Neural progenitor cell (in vitro differentiated cells): Measurements from ENCODE around the gene CISTR. TPM values are rescaled to one million over a fixed set of nuclear protein-coding genes. Genes with fewer than 3 reads are reported as not detected.

Experiments
- DNase-seq: peaks from one replicate; pipeline ENCODE4 v3.0.0-alpha.2; 2016; ENCODE audit warnings: low spot score
- H2AFZ ChIP-seq: fragments of 200-600 bp; sonication (generic); replicated peaks from 2 replicates; pipeline ENCODE4 v1.6.1; 2016; ENCODE audit warnings: antibody characterized with exemption
- H3F3A ChIP-seq: fragments of 200-600 bp; sonication (generic); 2 replicates; pipeline ENCODE4 v1.6.1; 2016; ENCODE audit warnings: antibody characterized with exemption, low read depth
- H3K27ac ChIP-seq: fragments of 200-600 bp; sonication (generic); 2 replicates; pipeline ENCODE4 v1.5.1; 2016; ENCODE audit warnings: mild to moderate bottlenecking
- H3K27me3 ChIP-seq: fragments of 200-600 bp; sonication (generic); 2 replicates; pipeline ENCODE4 v1.6.1; 2016; ENCODE audit warnings: mild to moderate bottlenecking, moderate library complexity
- H3K36me3 ChIP-seq: fragments of 200-600 bp; sonication (generic); 2 replicates; pipeline ENCODE4 v1.5.1; 2016
- H3K4me1 ChIP-seq: fragments of 200-600 bp; sonication (generic); 2 replicates; pipeline ENCODE4 v1.6.1; 2016; ENCODE audit warnings: mixed run types
- H3K4me2 ChIP-seq: fragments of 200-600 bp; sonication (generic); 2 replicates; pipeline ENCODE4 v1.6.1; 2016
- H3K4me3 ChIP-seq: fragments of 200-600 bp; sonication (generic); 2 replicates; pipeline ENCODE4 v1.5.1; 2016
- H3K79me2 ChIP-seq: fragments of 200-600 bp; sonication (generic); 2 replicates; pipeline ENCODE4 v1.6.1; 2016; ENCODE audit warnings: low read depth
- H3K9ac ChIP-seq: fragments of 200-600 bp; sonication (generic); 2 replicates; pipeline ENCODE4 v1.6.1; 2016
- H3K9me3 ChIP-seq: fragments of 200-600 bp; sonication (generic); 2 replicates; pipeline ENCODE4 v1.5.1; 2016; ENCODE audit warnings: low read depth
- H4K20me1 ChIP-seq: fragments of 200-600 bp; sonication (generic); 2 replicates; pipeline ENCODE4 v1.6.1; 2016; ENCODE audit warnings: low read depth
- H3K27ac Mint-ChIP-seq: 3 replicates; pipeline ENCODE4 v1.8.0; 2021; ENCODE audit warnings: mixed read lengths
- H3K27me3 Mint-ChIP-seq: 2 replicates; pipeline ENCODE4 v1.8.0; 2022; ENCODE audit warnings: low read depth, mild to moderate bottlenecking, inconsistent platforms, moderate library complexity, mixed read lengths; ENCODE audit not compliant: insufficient read depth
- H3K36me3 Mint-ChIP-seq: 3 replicates; pipeline ENCODE4 v1.8.0; 2021; ENCODE audit warnings: mixed read lengths
- H3K4me1 Mint-ChIP-seq: 3 replicates; pipeline ENCODE4 v1.8.0; 2021; ENCODE audit warnings: mixed read lengths
- H3K4me3 Mint-ChIP-seq: 3 replicates; pipeline ENCODE4 v1.8.0; 2021; ENCODE audit warnings: mild to moderate bottlenecking, moderate library complexity, mixed read lengths
- H3K9me3 Mint-ChIP-seq: 3 replicates; pipeline ENCODE4 v1.8.0; 2020; ENCODE audit warnings: mixed read lengths
- EZH2 ChIP-seq: fragments of 200-600 bp; sonication (generic); IDR thresholded peaks from 2 replicates; pipeline ENCODE4 v1.6.1; 2017; ENCODE audit warnings: antibody characterized with exemption, mild to moderate bottlenecking, moderate library complexity
- EZH2phosphoT487 ChIP-seq: fragments of 200-600 bp; sonication (generic); IDR thresholded peaks from 2 replicates; pipeline ENCODE4 v1.6.1; 2017; ENCODE audit warnings: antibody characterized with exemption
- total RNA-seq: library from RNA; depleted of rRNA; stranded (reverse); fragments of >200 nt; gene quantifications from 2 replicates; pipeline ENCODE4 v1.2.3, GENCODE V29; 2015; ENCODE audit warnings: low replicate concordance
- TF ChIP-seq, protein P1 (sequence below): fragments of 200-600 bp; sonication (generic); IDR thresholded peaks from 2 replicates; pipeline ENCODE4 v1.5.1; 2017; ENCODE audit warnings: antibody characterized with exemption, mild to moderate bottlenecking

The CISTR gene
- total RNA-seq, 1 donor from 2014 or later: not detected

DNA sequence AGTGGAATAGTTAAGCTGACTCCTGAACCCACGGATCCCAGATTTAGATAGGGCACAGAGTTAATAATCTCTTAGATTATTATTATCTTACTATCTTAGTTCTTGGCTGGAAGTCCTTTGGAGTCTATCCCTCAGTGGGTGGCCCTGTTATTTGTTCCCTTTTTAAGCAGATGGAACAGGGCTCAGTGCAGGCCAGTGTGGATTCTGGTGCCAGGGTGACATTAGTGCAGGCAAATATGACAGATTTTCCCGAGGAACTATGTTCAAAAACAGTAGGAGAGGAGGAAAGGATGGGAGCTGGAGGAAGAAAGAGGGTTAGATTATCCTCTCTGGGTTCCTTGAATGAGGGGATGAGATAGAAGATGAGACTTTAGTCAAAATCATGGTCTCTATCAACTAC, 41.4 kb upstream of the CISTR start:
- peaks cover 8% of the 10 kb centered on the region for H3K4me1 ChIP-seq
- no peaks in the 10 kb centered on the region for H3F3A ChIP-seq
- Mint-ChIP-seq H3K9me3 (no peaks in the 10 kb centered on the region), H3K27me3 (peaks cover 9% of the 10 kb centered on the region), H3K36me3 (no peaks in the 10 kb centered on the region), H3K4me3 (no peak overlapping the region), H3K4me1 (no peaks in the 10 kb centered on the region), H3K27ac (no peak overlapping the region)
- H4K20me1 ChIP-seq: no peaks in the 10 kb centered on the region
- no peaks in the 10 kb centered on the region for H3K9me3 ChIP-seq
- H3K27ac ChIP-seq: no peak overlapping the region
- H3K4me3 ChIP-seq: no peak overlapping the region
- H3K4me2 ChIP-seq: no peak overlapping the region
- no peak for TF ChIP-seq EZH2
- TF ChIP-seq EZH2phosphoT487: no peak
- TF ChIP-seq, protein P1, sequence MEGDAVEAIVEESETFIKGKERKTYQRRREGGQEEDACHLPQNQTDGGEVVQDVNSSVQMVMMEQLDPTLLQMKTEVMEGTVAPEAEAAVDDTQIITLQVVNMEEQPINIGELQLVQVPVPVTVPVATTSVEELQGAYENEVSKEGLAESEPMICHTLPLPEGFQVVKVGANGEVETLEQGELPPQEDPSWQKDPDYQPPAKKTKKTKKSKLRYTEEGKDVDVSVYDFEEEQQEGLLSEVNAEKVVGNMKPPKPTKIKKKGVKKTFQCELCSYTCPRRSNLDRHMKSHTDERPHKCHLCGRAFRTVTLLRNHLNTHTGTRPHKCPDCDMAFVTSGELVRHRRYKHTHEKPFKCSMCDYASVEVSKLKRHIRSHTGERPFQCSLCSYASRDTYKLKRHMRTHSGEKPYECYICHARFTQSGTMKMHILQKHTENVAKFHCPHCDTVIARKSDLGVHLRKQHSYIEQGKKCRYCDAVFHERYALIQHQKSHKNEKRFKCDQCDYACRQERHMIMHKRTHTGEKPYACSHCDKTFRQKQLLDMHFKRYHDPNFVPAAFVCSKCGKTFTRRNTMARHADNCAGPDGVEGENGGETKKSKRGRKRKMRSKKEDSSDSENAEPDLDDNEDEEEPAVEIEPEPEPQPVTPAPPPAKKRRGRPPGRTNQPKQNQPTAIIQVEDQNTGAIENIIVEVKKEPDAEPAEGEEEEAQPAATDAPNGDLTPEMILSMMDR: no peak
- no peaks in the 10 kb centered on the region for H3K79me2 ChIP-seq
- no peak overlapping the region for H2AFZ ChIP-seq
- no peak for DNase-seq
- H3K36me3 ChIP-seq: peaks cover 3% of the 10 kb centered on the region
- H3K9ac ChIP-seq: no peak overlapping the region
- peaks cover 93% of the 10 kb centered on the region for H3K27me3 ChIP-seq

DNA sequence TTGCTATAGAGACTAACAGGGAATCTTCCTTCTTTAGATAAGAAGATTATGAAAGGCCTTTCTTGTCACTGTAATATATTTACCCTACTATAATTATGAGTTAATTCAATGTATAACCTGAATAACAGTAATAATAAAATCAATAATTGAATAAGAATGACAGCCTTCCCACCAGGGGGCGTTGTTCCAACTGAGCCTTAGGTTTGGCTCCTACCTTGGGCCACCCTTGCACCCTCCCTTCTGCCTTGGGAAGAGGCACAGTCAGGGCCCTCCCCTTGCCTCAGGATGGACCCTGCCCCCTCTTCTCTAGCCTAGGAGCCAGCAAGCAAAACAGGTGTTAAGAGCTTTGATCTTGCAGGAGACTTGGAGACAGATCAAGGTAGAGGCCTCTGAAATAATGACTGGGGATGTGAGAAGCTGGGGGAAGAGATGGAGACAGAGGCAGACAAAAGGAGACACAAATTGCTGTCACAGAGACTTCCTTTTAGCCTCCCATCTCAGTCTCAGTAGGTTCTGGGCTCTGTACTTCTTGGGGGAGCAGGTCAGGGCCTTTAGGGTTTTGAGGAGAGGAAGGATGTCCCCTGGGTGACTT, 40.1 kb upstream of the CISTR start:
- peak; percentile 38 for DNase-seq
- Histone ChIP-seq H3K9ac (no peak overlapping the region), H3K36me3 (peaks cover 3% of the 10 kb centered on the region), H3K9me3 (no peaks in the 10 kb centered on the region), H3F3A (no peaks in the 10 kb centered on the region), H3K27ac (no peak overlapping the region), H3K4me1 (peaks cover 8% of the 10 kb centered on the region), H3K4me2 (no peak overlapping the region), H3K27me3 (peaks cover 90% of the 10 kb centered on the region), H4K20me1 (no peaks in the 10 kb centered on the region), H3K79me2 (no peaks in the 10 kb centered on the region), H3K4me3 (no peak overlapping the region), H2AFZ (no peak overlapping the region)
- Mint-ChIP-seq H3K4me1 (no peaks in the 10 kb centered on the region), H3K4me3 (no peak overlapping the region), H3K9me3 (no peaks in the 10 kb centered on the region), H3K27me3 (peaks cover 9% of the 10 kb centered on the region), H3K27ac (no peak overlapping the region), H3K36me3 (no peaks in the 10 kb centered on the region)
- TF ChIP-seq, protein P1: peak; percentile 68
- TF ChIP-seq EZH2: no peak
- no peak for TF ChIP-seq EZH2phosphoT487

DNA sequence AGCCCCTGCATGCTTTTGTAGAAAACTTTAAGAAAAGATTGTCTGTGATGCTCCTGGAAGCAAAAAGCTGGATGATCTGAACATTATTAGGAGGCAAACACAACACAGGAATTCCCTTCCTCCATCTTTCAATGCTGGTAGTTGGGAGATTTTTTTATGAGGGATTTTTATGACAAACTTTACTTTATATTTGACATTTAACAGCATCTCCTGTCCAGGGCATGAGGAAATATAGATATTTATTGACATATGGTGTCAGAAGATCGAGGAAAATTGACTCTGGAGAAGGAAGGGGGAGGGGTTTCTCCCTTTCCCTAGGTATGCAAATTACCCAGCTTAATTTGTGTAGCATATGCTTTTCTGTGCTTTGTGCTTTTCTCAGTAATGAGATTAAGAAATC, 37.8 kb upstream of the CISTR start:
- H3K4me2 ChIP-seq: peak overlapping the region; percentile 10
- H3K4me3 ChIP-seq: no peak overlapping the region
- no peak for DNase-seq
- peaks cover 3% of the 10 kb centered on the region for H3K36me3 ChIP-seq
- peaks cover 3% of the 10 kb centered on the region for H3K27me3 Mint-ChIP-seq
- H3K9ac ChIP-seq: no peak overlapping the region
- peaks cover 89% of the 10 kb centered on the region for H3K27me3 ChIP-seq
- no peak overlapping the region for H3K27ac Mint-ChIP-seq
- no peak overlapping the region for H3K4me3 Mint-ChIP-seq
- H2AFZ ChIP-seq: no peak overlapping the region
- no peaks in the 10 kb centered on the region for H4K20me1 ChIP-seq
- H3K9me3 ChIP-seq: no peaks in the 10 kb centered on the region
- H3K4me1 Mint-ChIP-seq: no peaks in the 10 kb centered on the region
- H3K4me1 ChIP-seq: peaks cover 8% of the 10 kb centered on the region
- TF ChIP-seq, protein P1: no peak
- TF ChIP-seq EZH2phosphoT487: no peak
- no peak for TF ChIP-seq EZH2
- no peaks in the 10 kb centered on the region for H3K36me3 Mint-ChIP-seq
- no peaks in the 10 kb centered on the region for H3K9me3 Mint-ChIP-seq
- H3K79me2 ChIP-seq: no peaks in the 10 kb centered on the region
- H3K27ac ChIP-seq: no peak overlapping the region
- no peaks in the 10 kb centered on the region for H3F3A ChIP-seq
